ENCODE data around the gene MRPL52. TPM values are rescaled to one million over a fixed set of nuclear protein-coding genes. Genes with fewer than 3 reads are reported as not detected.
A peak's percentile ranks its signal among the peaks of the same experiment; 100 is the strongest.

The MRPL52 gene
- total and polyA plus RNA-seq, 2 of the 13 experiments (the other 11 are each of a cell fraction or from before 2014, with no cell fraction given) = 118 to 329 TPM

- TF ChIP-seq, protein P1, sequence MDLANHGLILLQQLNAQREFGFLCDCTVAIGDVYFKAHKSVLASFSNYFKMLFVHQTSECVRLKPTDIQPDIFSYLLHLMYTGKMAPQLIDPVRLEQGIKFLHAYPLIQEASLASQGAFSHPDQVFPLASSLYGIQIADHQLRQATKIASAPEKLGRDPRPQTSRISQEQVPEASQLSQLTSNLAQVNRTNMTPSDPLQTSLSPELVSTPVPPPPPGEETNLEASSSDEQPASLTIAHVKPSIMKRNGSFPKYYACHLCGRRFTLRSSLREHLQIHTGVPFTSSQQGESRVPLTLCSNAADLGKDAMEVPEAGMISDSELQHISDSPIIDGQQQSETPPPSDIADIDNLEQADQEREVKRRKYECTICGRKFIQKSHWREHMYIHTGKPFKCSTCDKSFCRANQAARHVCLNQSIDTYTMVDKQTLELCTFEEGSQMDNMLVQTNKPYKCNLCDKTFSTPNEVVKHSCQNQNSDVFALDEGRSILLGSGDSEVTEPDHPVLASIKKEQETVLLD (CRISPR knock-in tag; IDR thresholded peaks at IDR 0.05; ENCODE audit: low read depth) = no peak
- no peak for TF ChIP-seq ZNF615 (CRISPR knock-in tag; IDR thresholded peaks at IDR 0.05; ENCODE audit: borderline replicate concordance)
- TF ChIP-seq, protein P2, sequence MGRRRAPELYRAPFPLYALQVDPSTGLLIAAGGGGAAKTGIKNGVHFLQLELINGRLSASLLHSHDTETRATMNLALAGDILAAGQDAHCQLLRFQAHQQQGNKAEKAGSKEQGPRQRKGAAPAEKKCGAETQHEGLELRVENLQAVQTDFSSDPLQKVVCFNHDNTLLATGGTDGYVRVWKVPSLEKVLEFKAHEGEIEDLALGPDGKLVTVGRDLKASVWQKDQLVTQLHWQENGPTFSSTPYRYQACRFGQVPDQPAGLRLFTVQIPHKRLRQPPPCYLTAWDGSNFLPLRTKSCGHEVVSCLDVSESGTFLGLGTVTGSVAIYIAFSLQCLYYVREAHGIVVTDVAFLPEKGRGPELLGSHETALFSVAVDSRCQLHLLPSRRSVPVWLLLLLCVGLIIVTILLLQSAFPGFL (CRISPR knock-in tag; IDR thresholded peaks at IDR 0.05) = no peak
- no peak; the same call in 1 of the 2 replicates for TF ChIP-seq ATF2 (CRISPR knock-in tag; IDR thresholded peaks at IDR 0.05)
- TF ChIP-seq RFXAP (CRISPR knock-in tag; IDR thresholded peaks at IDR 0.05; ENCODE audit: borderline replicate concordance) = no peak
- TF ChIP-seq ZNF557 (CRISPR knock-in tag; IDR thresholded peaks at IDR 0.05) = no peak
- no peak for TF ChIP-seq ATF7 (IDR thresholded peaks at IDR 0.05)
- TF ChIP-seq ATF7 (CRISPR knock-in tag; IDR thresholded peaks at IDR 0.05) = no peak
- no peak for TF ChIP-seq JDP2 (CRISPR knock-in tag; IDR thresholded peaks at IDR 0.05; ENCODE audit: borderline replicate concordance)
- no peak for TF ChIP-seq ZNF550 (CRISPR knock-in tag; IDR thresholded peaks at IDR 0.05; ENCODE audit: borderline replicate concordance)
- TF ChIP-seq, protein P3, sequence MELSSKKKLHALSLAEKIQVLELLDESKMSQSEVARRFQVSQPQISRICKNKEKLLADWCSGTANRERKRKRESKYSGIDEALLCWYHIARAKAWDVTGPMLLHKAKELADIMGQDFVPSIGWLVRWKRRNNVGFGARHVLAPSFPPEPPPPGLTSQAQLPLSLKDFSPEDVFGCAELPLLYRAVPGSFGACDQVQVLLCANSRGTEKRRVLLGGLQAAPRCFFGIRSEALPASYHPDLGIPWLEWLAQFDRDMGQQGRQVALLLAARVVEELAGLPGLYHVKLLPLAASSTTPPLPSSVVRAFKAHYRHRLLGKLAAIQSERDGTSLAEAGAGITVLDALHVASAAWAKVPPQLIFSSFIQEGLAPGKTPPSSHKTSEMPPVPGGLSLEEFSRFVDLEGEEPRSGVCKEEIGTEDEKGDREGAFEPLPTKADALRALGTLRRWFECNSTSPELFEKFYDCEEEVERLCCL (CRISPR knock-in tag; IDR thresholded peaks at IDR 0.05; ENCODE audit: borderline replicate concordance) = no peak
- no peak for TF ChIP-seq DDIT3 (CRISPR knock-in tag; IDR thresholded peaks at IDR 0.05)
- TF ChIP-seq ATM (IDR thresholded peaks at IDR 0.05; ENCODE audit: borderline replicate concordance) = no peak
- TF ChIP-seq ZNF788 (CRISPR knock-in tag; IDR thresholded peaks at IDR 0.05; ENCODE audit: borderline replicate concordance) = peak; percentile 44; the same call in 1 of the 2 replicates
- TF ChIP-seq RARG (CRISPR knock-in tag; IDR thresholded peaks at IDR 0.05; ENCODE audit: low read depth) = no peak
- TF ChIP-seq, protein P4, sequence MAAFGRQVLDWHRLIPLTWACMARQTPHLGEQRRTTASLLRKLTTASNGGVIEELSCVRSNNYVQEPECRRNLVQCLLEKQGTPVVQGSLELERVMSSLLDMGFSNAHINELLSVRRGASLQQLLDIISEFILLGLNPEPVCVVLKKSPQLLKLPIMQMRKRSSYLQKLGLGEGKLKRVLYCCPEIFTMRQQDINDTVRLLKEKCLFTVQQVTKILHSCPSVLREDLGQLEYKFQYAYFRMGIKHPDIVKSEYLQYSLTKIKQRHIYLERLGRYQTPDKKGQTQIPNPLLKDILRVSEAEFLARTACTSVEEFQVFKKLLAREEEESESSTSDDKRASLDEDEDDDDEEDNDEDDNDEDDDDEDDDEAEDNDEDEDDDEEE (CRISPR knock-in tag; IDR thresholded peaks at IDR 0.05) = peak; percentile 57; the same call in 1 of the 2 replicates
- no peak for TF ChIP-seq CENPBD1 (CRISPR knock-in tag; IDR thresholded peaks at IDR 0.05; ENCODE audit: borderline replicate concordance, low read depth)
- no peak for TF ChIP-seq REL (CRISPR knock-in tag; conservative IDR thresholded peaks at IDR 0.05)
- TF ChIP-seq SETDB1 (CRISPR knock-in tag; IDR thresholded peaks at IDR 0.05; ENCODE audit: borderline replicate concordance) = no peak
- no peak for TF ChIP-seq GATA4 (IDR thresholded peaks at IDR 0.05; ENCODE audit: borderline replicate concordance, low read depth)
- TF ChIP-seq HNF4G (IDR thresholded peaks at IDR 0.05; ENCODE audit: borderline replicate concordance, low read depth, low read length) = peak; percentile 82
- peak; percentile 44; the same call in 1 of the 2 replicates for TF ChIP-seq HNF4G (CRISPR knock-in tag; IDR thresholded peaks at IDR 0.05; ENCODE audit: borderline replicate concordance, low read depth)
- TF ChIP-seq ZNF816 (CRISPR knock-in tag; IDR thresholded peaks at IDR 0.05; ENCODE audit: borderline replicate concordance) = no peak
These were observed 33.5 kb upstream of the MRPL52 start (continued) for GRCh38 chr14:22796087-22796707.

All from HepG2 (cell line).